ENCODE measurements around the gene ZFYVE21.

ZFYVE21 gene

DNA sequence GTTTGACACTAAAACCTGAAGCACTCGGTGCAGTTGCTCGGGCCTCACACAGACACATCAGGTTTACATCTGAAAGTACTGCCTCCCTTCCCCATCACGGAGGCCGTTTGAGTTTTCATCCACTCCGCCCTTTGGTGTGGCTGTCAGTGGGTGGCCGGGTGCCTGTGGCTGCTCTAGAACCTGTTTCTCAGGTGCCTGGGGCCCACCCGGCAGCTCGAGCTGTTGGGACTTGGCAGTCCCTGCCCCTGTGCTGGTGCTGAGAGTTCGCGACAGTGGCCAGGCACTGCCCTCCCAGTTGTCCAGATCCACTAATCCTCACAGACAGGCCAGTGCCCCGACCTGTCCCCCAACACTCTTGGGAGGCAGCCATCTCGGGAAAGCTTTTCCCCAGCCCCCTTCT is 22.7 kb upstream of the ZFYVE21 start:
- no peak for DNase-seq

DNA sequence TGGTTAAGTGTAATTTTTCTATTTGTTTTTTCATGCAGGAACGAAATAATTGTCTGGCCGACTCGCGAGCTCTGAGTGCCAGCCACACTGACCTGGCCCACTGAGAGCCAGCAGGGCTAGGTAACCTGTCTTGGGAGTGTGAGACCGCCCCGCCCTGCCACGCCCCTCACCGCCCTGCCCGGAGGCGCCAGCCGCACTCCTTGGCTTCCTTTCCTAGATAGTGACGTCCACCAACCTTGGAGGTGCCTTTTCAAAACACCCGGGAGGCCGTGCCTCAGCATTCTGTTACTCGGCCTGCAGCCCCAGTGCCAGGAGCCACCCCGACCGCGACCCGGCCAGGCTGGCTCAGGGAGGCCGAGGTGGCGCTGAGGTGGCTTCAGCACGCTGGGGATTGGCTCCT is 22.1 kb upstream of the ZFYVE21 start:
- no peak for DNase-seq

DNA sequence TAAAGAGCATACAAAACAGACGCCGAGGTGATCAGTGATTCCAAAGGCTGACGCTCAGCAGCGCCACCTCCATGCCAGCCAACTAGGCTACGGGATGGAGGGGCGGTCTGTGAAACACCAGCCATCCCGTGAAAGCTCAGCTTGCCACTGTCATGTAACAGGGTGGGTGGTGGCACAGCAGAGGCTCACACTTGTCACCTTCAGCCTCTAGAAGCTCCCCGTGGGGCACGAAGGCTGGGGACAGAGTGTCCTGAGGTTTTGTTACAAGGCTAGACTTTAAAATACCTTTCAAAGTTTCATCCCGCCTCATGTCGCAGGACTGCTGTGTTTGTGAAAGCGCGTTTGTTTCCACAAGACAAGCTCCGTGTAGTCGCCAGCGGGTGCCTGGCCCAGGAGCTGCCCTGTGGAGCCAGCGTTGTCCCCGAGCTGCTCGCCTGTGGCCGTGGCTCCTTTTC is 21.0 kb upstream of the ZFYVE21 start:
- DNase-seq: no peak

GRCh38 chr14:103695296-103696069 is 20.1 kb upstream of the ZFYVE21 start:
- DNase-seq: no peak

DNA sequence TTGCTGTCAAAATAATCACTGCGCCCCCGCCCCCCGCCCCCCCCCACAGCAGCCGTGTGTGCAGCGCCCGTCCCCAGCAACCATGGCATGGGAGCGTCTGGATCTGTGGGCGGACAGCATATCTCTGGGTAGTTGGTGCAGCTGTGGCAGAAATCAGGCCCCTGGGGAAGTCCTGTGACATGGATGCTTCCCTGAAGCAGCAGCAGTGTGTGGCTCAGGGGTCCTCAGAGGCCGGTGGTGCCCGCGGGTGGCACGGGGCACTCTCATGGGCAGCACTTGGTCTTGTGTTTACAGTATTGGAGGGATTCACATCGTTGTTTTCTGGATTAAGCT is 19.6 kb upstream of the ZFYVE21 start:
- no peak for DNase-seq

GRCh38 chr14:103696466-103697071 is 19.0 kb upstream of the ZFYVE21 start:
- no peak for DNase-seq

DNA sequence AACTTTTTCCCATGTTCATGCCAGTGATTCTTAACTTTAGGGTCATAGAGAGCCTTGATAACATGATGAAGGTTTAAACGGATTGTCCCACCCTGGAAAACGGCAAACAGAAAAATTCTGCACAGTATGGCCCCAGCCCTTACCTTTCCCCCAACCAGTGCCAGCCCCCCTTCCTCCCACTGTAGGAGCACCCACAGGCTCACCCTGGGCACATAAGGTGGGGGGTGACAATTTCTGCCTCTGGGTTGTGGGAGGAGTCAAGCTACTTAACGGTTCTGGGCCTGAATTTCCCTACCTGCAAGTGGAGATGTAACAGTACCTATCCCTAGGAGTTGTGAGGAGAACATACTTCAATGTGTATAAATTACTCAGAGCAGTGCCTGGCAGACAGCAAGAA is 18.4 kb upstream of the ZFYVE21 start:
- DNase-seq: no peak

- DNase-seq: no peak
These were observed 17.8 kb upstream of the ZFYVE21 start for GRCh38 chr14:103697603-103698379.

GRCh38 chr14:103698380-103699260 is 17.0 kb upstream of the ZFYVE21 start:
- DNase-seq: no peak

- DNase-seq: no peak
These were observed 16.3 kb upstream of the ZFYVE21 start for GRCh38 chr14:103699261-103699661.

GRCh38 chr14:103699901-103700752 is 15.5 kb upstream of the ZFYVE21 start:
- no peak for DNase-seq

- DNase-seq: no peak
These were observed 14.7 kb upstream of the ZFYVE21 start for GRCh38 chr14:103700753-103701490.

DNA sequence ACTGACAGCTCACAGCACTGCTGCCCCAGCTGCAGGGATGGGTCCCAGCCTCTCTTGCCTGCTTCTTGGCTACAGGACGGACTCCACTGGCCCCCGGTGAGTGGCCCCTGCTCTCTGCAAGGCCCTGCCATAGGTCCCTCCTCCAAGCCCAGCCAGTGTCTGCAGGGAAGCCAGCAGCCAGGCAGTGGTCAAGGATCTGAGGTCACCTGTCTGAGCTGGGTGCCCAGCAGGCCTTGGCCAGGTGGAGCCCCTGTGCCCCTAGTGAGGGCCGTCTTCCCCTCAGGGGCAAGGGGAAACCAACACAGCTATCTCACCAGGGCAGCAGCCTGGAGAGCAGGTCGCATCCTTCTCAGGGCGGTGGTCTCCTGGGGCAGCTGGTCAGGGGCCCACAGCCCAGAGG is 13.5 kb upstream of the ZFYVE21 start:
- no peak for DNase-seq

- DNase-seq: no peak
These were observed 12.8 kb upstream of the ZFYVE21 start for GRCh38 chr14:103702497-103703432.

DNA sequence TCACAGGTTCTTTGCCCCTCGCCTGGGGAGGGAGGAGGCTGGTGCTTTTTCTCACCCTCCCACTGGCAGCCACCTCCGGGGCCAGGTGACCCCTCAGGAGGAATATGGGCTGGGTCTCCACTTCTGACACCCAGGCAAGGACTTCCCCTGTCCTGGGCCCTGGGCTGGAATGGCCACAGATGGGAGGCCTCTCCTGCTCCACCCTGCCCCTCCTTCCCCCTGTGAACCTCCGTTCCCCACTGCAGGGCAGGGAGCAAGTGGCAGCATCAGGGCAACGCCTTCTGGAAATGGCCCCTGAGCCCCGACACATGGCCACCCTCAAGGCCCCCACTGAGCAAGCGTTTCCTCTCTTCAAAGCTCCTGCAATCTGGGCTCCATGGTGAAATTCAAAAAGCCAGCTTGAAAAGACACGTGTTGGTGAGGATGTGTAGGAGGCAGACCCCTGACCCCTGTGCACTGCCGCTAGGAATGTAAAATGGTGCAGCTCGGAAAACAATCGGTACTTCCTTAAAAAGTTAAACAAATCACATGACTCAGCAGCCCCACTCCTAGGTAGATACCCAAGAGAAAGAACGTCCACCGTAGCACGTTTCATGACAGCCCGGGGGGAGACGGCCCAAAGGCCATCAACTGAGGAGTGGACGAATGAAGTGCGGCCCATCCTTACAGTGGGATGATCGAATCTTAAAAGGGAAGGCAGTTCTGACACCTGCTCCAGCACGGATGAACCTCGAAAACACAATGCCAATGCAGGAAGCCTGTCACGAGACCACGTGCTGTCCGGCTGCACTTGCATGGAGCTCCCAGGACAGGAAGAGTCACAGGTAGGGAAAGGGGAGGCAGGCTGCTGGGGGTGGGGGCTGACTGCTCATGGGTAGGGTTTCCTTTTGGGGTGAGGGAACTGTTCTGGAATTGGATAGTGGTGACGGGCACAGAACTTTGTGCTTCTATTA is 11.9 kb upstream of the ZFYVE21 start:
- DNase-seq: no peak

GRCh38 chr14:103704708-103705107 is 10.9 kb upstream of the ZFYVE21 start:
- DNase-seq: no peak

GRCh38 chr14:103705118-103705503 is 10.5 kb upstream of the ZFYVE21 start:
- DNase-seq: no peak

- DNase-seq: no peak
These were observed 9.9 kb upstream of the ZFYVE21 start for GRCh38 chr14:103705504-103706284.

Measured in hematopoietic multipotent progenitor cell treated with erythropoietin and hydrocortisone succinate and interleukin-3 and kit ligand, for 8 days (in vitro differentiated cells).